ENCODE results near the gene GPR162.
A peak's percentile ranks its signal among the peaks of the same experiment; 100 is the strongest.

GPR162 gene

GRCh38 chr12:6839482-6840201, 18.0 kb downstream of the GPR162 start:
- DNase-seq = no peak

- no peak for DNase-seq
These were observed 18.7 kb downstream of the GPR162 start for GRCh38 chr12:6840330-6840729.

- DNase-seq = no peak
These were observed 19.3 kb downstream of the GPR162 start, which contains the start of gene GNB3 for GRCh38 chr12:6840761-6841515. TSS of gene GNB3 (plus strand) at chr12:6840925. CDS start at chr12:6841288, 363 bp downstream.

- no peak for DNase-seq
These were observed 20.5 kb downstream of the GPR162 start for GRCh38 chr12:6842075-6842474.

GRCh38 chr12:6843118-6843902, 21.7 kb downstream of the GPR162 start:
- DNase-seq = no peak

GRCh38 chr12:6845395-6845794, 23.8 kb downstream of the GPR162 start:
- DNase-seq = no peak

GRCh38 chr12:6846316-6846869, 24.8 kb downstream of the GPR162 start:
- DNase-seq = no peak

- DNase-seq = no peak
These were observed 26.1 kb downstream of the GPR162 start for GRCh38 chr12:6847676-6848075.

- DNase-seq = no peak
These were observed 27.8 kb downstream of the GPR162 start for GRCh38 chr12:6849427-6849826.

GRCh38 chr12:6849976-6850560, 28.4 kb downstream of the GPR162 start:
- DNase-seq = no peak

GRCh38 chr12:6850796-6851152, 29.2 kb downstream of the GPR162 start:
- no peak for DNase-seq

GRCh38 chr12:6851153-6851920, 29.7 kb downstream of the GPR162 start, which contains the start of gene CDCA3:
TSS of gene CDCA3 (minus strand) at chr12:6851286. CDS start at chr12:6850952, 334 bp downstream.
- peak; percentile 86 for DNase-seq

GRCh38 chr12:6851921-6852650, 30.5 kb downstream of the GPR162 start, which contains the start of gene USP5:
TSS of gene USP5 (plus strand) at chr12:6852150. CDS start at chr12:6852180, 30 bp downstream.
- DNase-seq = peak; percentile 94

- peak; percentile 39 for DNase-seq
These were observed 31.2 kb downstream of the GPR162 start for GRCh38 chr12:6852651-6853354.

GRCh38 chr12:6853626-6854025, 32.0 kb downstream of the GPR162 start:
- no peak for DNase-seq

- DNase-seq = no peak
These were observed 32.4 kb downstream of the GPR162 start for GRCh38 chr12:6854036-6854435.

- DNase-seq = no peak
These were observed 33.7 kb downstream of the GPR162 start for GRCh38 chr12:6855322-6855721.

GRCh38 chr12:6858799-6859198, 37.2 kb downstream of the GPR162 start:
- no peak for DNase-seq

GRCh38 chr12:6860116-6860515, 38.5 kb downstream of the GPR162 start:
- no peak for DNase-seq

- DNase-seq = no peak
These were observed 39.3 kb downstream of the GPR162 start for GRCh38 chr12:6860942-6861341.

All from T-helper 9 cell (primary cell).